ENCODE measurements around the gene SUCLG1. TPM values are rescaled to one million over a fixed set of nuclear protein-coding genes. Genes with fewer than 3 reads are reported as not detected.
"Not testable (repeated sequence)": the region's sequence is repeated elsewhere in the genome, so short reads cannot be mapped to it uniquely, and the experiment has no call there.

SUCLG1 gene
- total RNA-seq, 1 donor from 2014 or later = 55.4 TPM

DNA sequence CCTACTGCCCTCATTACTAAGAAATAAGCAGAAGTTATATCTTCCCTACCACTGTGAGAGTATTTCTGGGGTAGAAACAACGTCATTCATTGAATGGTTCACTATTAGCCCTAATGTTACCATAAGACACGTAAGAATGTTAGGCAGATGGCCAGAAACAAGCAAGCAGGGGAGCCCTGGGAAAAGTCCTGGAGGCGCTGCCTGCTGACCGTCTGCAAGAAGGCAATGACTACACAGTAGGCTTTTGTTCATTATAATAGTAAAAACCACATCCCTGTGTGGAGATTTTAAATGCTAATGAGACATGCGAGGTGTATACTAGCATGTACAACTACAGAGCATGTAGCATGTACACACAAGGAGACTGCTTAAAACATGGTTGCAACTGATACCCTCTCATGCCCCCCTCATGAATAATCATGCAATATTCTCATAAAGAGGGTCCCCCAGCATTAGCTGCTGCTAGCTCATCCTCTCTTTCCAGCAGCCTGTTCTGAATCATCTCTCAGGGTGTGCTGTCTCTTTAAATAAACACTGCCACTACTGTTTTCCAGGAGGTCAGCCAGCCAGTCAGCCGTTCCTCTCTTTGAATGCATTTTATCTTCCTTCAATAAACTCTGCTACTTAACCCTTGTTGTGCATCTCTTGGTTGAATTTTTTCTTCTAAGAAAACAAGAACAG is 23.6 kb downstream of the SUCLG1 start:
- peak; percentile 95 for ATAC-seq
- DNase-seq (ENCODE audit: low spot score) = no peak
- intact Hi-C loops (cut with DNase I) = no loop called here

DNA sequence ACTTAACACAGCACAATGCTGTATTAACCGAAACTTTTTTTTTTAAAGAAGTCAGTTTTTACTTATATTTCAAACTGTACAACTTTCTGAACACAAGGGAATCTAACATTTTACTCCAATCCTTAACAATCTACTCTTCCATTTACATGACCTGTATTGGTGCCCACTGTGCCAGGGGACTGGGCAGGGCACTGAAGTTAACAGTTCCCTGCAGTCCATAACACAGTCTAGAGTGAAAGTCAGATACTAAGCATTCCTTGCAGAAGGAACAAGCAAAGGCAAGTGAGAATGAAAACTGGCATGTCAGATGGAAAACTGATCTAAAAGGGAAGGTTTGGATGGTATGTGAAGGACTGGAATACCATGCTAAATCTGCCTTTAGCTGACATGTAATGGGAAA is 29.8 kb downstream of the SUCLG1 start:
- no peak for ATAC-seq
- no peak for DNase-seq (ENCODE audit: low spot score)
- intact Hi-C loops (cut with DNase I) = no loop called here

- intact Hi-C loops (cut with DNase I) = no loop called here
- ATAC-seq (peak; percentile 48), DNase-seq (ENCODE audit: low spot score) (no peak)
Observed at GRCh38 chr2:84427235-84428138, 31.6 kb downstream of the SUCLG1 start.

- DNase-seq (ENCODE audit: low spot score) = no peak
Observed at GRCh38 chr2:84425310-84425709, 33.8 kb downstream of the SUCLG1 start.

DNA sequence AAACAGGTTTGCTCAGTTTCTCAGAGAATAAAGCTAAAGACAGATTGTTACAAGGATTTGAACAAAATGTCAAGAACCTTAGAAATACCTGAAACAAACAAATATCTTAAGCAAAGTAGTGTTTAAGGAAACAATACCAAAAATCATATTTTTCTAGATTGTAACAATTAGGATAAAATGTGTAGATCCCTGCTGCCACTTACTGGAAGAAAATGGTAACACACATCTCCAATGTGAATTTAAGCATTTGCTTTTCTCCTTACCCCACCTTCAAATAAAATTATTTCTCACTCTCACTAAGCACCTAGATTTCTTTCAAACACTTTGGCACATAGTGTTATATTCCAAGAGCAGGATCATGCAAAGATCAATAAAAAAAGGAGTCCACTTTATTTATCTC is 34.9 kb downstream of the SUCLG1 start:
- DNase-seq (ENCODE audit: low spot score) (no peak), ATAC-seq (no peak)
- intact Hi-C loops (cut with DNase I) = no loop called here

More at GRCh38 chr2:84425310-84425709, 33.8 kb downstream of the SUCLG1 start:
- intact Hi-C loops (cut with DNase I) = no loop called here
- ATAC-seq = no peak

DNA sequence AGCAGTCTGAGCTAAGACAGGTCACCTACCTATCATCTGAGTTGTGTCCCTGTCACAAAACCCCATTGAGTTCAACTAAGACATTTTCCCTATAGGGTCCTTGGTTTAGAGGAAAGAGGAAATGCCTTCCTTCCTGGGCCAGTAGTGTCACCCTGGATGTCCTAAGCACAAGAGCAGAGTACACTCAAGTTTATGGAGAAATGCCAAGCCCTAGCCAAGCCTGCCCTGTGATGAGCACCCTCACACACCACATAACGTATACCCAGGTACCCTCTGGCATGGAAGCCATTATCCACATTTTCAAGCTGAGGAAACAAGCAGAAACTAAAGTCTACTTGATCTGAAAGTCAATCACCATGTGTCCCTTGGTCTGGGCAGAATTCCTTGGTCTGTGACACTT is 37.3 kb downstream of the SUCLG1 start:
- intact Hi-C loops (cut with DNase I) = no loop called here
- no peak for DNase-seq (ENCODE audit: low spot score)
- no peak for ATAC-seq

DNA sequence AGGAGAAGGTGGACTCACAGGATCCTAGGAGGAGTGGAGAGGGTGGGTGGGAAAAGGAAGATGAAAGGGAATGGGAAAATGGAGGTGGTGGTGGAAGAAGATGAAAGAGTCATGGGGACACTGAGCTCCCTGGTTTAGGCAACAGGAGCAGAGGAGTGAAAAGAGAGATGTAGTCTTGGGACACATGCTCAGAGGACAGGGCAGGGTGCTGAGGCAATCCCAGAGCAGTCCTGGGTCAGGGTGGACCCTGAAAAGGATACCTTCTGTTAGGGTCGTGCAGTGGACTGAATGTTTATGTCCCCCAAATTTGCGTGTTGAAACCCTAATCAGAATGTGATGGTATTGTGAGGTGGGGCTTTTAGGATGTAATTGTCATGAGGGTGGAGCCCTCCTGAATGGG is 37.9 kb downstream of the SUCLG1 start:
- DNase-seq (ENCODE audit: low spot score) (no peak), ATAC-seq (no peak)
- intact Hi-C loops (cut with DNase I) = no loop called here

DNA sequence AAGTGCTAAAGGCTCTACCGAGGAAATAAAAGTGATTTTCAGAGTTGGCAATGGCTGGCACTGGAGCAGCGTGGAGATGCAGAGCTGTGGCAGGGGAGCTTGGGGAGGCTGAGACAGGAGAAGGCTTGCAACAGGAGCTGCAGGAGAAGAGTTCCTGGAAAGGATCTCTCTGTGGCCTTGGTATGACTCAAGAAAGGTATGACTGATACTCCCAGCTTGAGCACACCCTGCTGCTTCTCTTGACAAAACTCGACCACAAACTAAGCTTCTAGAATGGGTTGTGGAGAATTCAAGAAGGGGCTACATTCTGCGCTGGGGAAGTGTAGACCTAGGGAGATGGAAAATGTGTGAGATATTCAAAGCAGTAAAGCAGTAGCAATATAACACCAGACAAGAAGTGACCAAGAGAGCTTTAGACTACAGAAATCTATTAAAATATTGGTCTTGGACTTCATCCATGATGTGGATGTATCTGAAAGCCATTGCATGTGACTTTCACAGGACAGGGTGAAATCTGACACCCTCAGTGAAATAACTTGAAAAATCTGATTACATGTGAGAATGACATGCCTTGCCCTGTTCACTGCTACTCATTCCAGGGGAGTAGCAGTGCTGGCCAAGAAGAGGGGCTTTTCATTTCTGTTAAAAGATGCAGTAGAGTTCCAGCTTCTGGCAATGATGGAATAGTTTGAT is 41.5 kb downstream of the SUCLG1 start:
- ATAC-seq (no peak), DNase-seq (ENCODE audit: low spot score) (no peak)
- intact Hi-C loops (cut with DNase I) = no loop called here

DNA sequence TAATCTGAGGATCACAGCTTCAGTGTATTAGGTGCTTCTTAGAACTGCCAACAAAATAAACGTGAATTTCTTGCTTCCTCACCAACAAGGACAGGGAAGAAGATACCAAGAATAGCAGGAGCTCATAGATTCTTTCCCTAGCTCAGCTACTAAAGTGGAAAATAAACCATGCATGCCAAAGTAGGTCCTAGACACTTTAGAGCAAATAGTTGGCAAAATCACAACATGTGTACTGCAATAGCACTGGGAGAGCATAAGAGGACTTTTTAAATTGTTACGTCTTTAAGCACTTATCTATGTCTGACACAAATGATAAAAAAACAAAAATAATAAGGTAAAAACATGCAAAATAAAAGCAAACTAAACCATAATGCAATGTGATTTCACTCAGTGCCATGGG is 49.5 kb downstream of the SUCLG1 start:
- intact Hi-C loops (cut with DNase I) = no loop called here
- DNase-seq (ENCODE audit: low spot score) (no peak), ATAC-seq (no peak)

- DNase-seq (ENCODE audit: low spot score); intact Hi-C loops (cut with DNase I); ATAC-seq: not testable (repeated sequence)
Observed at GRCh38 chr2:84402111-84402510, 57.0 kb downstream of the SUCLG1 start.

DNA sequence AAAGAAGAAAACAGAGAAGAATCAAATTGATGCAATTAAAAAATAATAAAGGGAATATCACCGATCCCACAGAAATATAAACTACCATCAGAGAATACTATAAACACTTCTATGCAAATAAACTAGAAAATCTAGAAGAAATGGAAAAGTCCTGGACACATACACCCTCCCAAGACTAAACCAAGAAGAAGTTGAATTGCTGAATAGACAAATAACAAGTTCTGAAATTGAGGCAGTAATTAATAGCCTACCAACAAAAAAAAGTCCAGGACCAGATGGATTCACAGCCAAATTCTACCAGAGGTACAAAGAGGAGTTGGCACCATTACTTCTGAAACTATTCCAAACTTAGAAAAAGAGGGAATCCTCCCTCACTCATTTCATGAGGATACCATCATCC is 59.2 kb downstream of the SUCLG1 start:
- intact Hi-C loops (cut with DNase I); DNase-seq (ENCODE audit: low spot score); ATAC-seq: not testable (repeated sequence)

- no peak for ATAC-seq
- no peak for DNase-seq (ENCODE audit: low spot score)
- intact Hi-C loops (cut with DNase I) = no loop called here
Observed at GRCh38 chr2:84395820-84396219, 63.3 kb downstream of the SUCLG1 start.

- DNase-seq (ENCODE audit: low spot score) = no peak
- no peak for ATAC-seq
- intact Hi-C loops (cut with DNase I) = no loop called here
Observed at GRCh38 chr2:84394628-84395027, 64.5 kb downstream of the SUCLG1 start.

GRCh38 chr2:84393829-84394228 is 65.3 kb downstream of the SUCLG1 start:
- DNase-seq (ENCODE audit: low spot score) (no peak), ATAC-seq (no peak)
- intact Hi-C loops (cut with DNase I) = no loop called here

DNA sequence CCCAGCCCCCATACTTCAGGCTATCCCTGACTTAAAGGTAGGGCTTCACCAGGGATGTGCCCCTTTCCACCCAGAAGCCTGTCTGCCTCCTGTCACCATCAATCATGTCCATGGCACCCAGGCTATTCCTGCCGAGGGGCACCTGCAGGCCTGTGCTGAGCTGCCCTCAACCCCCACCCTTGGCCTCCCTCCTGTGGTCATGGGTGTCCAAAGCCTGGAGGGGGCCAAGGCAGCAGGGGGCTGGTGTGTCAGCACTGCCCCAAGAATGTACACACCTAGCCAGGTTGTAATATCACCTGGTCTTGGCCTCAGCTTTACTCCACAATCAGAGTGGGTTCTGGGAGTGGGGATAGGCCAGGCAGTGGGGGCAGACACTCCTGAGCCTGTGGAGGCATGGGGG is 69.3 kb downstream of the SUCLG1 start:
- ATAC-seq (no peak), DNase-seq (ENCODE audit: low spot score) (no peak)
- intact Hi-C loops (cut with DNase I) = no loop called here

DNA sequence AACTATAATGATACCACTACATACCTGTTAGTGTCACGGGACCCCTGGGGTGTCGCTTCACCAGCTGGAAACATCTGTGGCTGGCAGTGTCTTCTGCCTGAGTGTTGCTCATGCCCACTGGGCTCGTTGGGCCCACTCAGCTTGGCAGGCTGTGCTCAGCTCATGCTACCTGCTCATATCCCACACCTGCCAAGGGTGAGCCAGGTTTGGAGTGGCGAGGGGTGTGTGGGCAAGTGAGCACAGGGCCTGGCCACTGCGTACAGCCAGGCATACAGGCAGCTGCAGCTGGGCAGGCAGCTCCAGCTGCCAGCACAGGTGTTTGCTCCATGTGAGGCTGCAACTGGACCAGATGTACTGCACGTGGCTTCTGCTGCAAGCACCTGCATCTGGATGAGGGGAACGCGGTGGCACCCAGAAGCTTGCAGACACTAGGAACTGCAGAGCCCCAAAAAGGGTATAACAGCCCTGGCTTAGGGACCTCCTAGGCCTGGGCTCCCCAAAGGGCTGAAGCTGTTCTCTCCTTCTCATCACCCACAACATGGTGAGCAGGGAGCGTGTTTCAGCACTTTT is 70.1 kb downstream of the SUCLG1 start:
- intact Hi-C loops (cut with DNase I) = no loop called here
- ATAC-seq (no peak), DNase-seq (ENCODE audit: low spot score) (no peak)

GRCh38 chr2:84388133-84388532 is 70.9 kb downstream of the SUCLG1 start:
- intact Hi-C loops (cut with DNase I) = no loop called here
- DNase-seq (ENCODE audit: low spot score) (no peak), ATAC-seq (no peak)

- ATAC-seq (no peak), DNase-seq (ENCODE audit: low spot score) (no peak)
- intact Hi-C loops (cut with DNase I) = no loop called here
Observed at GRCh38 chr2:84386336-84387040, 72.6 kb downstream of the SUCLG1 start.

- no peak for ATAC-seq
Observed at GRCh38 chr2:84383271-84383670, 75.8 kb downstream of the SUCLG1 start.

More at GRCh38 chr2:84383271-84383670, 75.8 kb downstream of the SUCLG1 start:
- intact Hi-C loops (cut with DNase I) = no loop called here
- no peak for DNase-seq (ENCODE audit: low spot score)
